Measurements from ENCODE around the gene SMAGP.
"Not testable (repeated sequence)": the region's sequence is repeated elsewhere in the genome, so short reads cannot be mapped to it uniquely, and the experiment has no call there.

SMAGP gene, protein sequence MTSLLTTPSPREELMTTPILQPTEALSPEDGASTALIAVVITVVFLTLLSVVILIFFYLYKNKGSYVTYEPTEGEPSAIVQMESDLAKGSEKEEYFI

DNA sequence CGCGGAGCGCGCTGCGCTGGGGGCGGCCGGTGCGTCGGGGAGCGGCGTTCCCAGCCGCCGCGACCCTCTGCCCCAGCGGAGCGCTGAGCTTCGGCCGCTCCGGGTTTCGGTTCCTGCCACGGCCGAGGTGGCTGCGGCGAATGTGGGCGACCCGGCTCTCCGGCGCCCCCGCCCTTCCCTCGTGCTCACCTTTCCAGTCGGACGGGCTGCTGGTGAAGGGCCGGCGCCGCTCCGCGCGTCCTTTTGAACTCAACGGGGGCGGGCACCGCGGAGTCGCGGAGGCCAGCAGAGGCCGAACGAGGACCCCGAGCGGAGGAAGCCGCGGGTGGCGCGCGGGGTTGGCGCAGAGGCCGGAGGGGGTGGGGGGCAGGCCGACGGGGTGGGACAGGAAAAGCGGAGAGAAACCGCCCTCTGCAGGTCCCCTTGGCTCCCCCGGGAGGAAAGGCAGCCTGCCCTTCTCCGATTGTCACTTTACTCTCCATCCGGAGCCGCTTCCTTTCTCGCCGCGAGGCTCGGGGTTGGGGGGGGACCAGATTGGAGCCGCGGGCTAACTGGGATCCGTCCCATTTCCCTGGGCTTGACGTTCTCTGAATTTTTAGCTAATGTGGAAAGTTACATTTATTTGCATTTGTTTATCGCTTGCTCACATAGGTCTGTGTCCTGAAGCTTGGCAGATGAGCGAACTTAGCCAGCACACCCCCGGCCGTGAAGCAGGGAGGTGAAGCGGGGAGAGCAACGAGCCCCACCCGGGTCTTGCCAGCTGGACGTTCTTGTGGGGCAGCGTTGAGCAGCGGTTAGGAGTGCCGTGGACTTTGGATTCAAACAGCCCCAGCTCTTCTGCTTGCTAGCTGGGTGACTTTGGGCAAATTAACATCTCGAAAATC is at the start of gene SMAGP:
SMAGP (minus strand) TSS at position 349 of the 884 bp plus-strand sequence. CDS start 1,137 bp downstream, outside the sequence.
- TF ChIP-seq, protein P1, sequence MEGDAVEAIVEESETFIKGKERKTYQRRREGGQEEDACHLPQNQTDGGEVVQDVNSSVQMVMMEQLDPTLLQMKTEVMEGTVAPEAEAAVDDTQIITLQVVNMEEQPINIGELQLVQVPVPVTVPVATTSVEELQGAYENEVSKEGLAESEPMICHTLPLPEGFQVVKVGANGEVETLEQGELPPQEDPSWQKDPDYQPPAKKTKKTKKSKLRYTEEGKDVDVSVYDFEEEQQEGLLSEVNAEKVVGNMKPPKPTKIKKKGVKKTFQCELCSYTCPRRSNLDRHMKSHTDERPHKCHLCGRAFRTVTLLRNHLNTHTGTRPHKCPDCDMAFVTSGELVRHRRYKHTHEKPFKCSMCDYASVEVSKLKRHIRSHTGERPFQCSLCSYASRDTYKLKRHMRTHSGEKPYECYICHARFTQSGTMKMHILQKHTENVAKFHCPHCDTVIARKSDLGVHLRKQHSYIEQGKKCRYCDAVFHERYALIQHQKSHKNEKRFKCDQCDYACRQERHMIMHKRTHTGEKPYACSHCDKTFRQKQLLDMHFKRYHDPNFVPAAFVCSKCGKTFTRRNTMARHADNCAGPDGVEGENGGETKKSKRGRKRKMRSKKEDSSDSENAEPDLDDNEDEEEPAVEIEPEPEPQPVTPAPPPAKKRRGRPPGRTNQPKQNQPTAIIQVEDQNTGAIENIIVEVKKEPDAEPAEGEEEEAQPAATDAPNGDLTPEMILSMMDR (IDR thresholded peaks at IDR 0.05; ENCODE audit: control extremely low read depth, extremely low read depth, low read depth, missing control alignments): peak; percentile 8
- POLR2A ChIA-PET: interaction anchor here (0.7 to 1.4 kb wide), 2 partner anchors 30 to 290 kb away, joined by 3 read pairs; no protein-coding TSS in a partner anchor
- DNase-seq (ENCODE audit: extremely low spot score): peak; percentile 84
- CTCF ChIA-PET: interaction anchor here (0.8 to 2.7 kb wide), 12 partner anchors 10 to 99 kb away, joined by 3 to 56 read pairs (median 4); partner anchors contain the start of gene POU6F1

DNA sequence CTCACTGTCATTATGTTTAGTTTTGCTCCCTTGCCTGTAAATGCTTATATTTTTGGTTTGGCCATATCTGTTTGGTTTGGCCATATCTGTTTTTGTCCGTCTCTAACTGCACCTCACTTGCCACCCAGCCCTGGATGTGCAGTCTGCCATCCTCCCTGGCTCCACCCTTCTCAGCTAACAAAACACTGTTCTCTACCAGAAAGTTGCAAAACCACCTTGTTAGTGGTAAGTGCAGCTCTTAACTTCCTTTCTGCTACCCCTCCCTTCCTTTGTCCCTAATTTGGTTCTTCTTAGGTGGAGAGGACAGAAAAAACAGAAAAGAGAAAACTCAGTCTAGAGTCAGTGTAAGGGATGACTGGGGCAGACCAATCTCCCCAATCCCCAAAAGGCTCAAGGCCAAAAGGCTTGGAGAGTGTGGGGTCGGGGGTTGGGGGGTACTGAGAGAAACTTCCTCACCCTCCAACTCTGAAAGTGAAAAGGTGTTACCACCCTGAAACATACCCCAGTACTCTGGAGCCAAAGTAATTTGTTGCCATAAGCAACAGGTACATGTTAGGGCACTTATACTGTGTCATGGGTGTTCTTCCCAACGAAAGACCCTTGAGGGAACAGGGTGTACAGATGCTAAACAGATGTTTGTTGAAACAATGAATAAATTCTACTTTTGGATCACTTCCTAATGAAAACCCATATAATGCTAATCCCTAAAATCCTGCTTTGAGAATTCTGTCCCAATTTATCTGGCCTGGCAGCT is 48.8 kb upstream of the SMAGP start:
- POLR2A ChIA-PET: no interaction called here
- TF ChIP-seq, protein P1 (IDR thresholded peaks at IDR 0.05; ENCODE audit: control extremely low read depth, extremely low read depth, low read depth, missing control alignments): no peak
- DNase-seq (ENCODE audit: extremely low spot score): peak; percentile 40
- CTCF ChIA-PET: interaction anchor here (1.4 to 8.4 kb wide), 4 partner anchors 10 to 66 kb away, joined by 3 to 54 read pairs (median 6); no protein-coding TSS in a partner anchor

DNA sequence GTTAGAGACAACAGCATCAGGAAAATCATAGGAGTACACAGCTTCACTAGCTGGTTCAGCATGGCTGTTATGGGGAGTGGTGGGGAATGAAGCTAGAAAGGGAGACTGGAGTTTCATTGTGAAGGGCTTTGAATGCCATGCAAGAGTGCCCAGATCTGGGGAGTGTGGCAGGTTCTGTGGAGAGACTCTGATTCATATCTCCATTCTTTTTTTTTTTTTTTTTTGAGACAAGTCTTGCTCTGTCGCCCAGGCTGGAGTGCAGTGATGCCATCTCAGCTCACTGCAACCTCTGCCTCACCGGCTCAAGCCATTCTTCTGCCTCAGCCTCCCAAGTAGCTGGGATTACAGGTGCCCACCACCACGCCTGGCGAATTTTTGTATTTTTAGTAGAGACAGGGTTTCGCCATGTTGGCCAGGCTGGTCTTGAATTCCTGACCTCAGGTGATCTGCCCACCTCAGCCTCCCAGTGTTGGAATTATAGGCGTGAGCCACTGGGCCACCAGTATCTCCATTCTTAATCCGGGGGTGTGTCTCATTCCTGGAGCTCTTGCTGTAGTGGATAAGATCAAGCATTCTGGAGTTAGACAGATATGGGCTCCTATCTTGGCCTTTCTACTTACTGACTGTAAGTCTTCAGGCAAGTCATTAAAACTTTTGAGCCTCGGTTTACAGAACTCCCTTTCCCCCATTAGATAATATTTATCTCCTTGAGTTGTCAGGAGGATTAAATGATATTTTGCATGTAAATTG is 48.0 kb upstream of the SMAGP start:
- POLR2A ChIA-PET; DNase-seq (ENCODE audit: extremely low spot score): not testable (repeated sequence)
- CTCF ChIA-PET: interaction anchor here (1.5 to 8.4 kb wide), 3 partner anchors 9 to 65 kb away, joined by 5 to 54 read pairs (median 8); no protein-coding TSS in a partner anchor

DNA sequence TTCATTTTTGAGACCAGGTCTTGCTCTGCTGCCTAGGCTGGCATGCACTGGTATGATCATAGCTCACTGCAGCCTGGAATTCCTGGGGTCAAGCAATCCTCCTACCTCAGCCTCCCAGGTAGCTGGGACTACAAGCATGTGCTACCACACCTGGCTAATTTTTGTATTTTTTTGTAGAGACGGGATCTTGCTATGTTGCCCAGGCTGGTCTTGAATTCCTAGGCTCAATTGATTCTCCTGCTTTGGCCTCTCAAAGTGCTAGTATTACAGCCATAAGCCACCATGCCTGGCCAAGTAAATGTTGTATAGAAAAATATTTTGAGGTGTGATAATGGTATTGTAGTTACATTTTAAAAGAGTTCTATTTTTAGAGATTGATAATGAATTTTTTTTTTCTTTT is 41.2 kb upstream of the SMAGP start:
- ChIA-PET CTCF (interaction anchor here (0.7 to 1.4 kb wide), 4 partner anchors 9 to 67 kb away, joined by 3 to 6 read pairs (median 3); no protein-coding TSS in a partner anchor), POLR2A (no interaction called here)
- no peak for DNase-seq (ENCODE audit: extremely low spot score)
- TF ChIP-seq, protein P1 (IDR thresholded peaks at IDR 0.05; ENCODE audit: control extremely low read depth, extremely low read depth, low read depth, missing control alignments): no peak

DNA sequence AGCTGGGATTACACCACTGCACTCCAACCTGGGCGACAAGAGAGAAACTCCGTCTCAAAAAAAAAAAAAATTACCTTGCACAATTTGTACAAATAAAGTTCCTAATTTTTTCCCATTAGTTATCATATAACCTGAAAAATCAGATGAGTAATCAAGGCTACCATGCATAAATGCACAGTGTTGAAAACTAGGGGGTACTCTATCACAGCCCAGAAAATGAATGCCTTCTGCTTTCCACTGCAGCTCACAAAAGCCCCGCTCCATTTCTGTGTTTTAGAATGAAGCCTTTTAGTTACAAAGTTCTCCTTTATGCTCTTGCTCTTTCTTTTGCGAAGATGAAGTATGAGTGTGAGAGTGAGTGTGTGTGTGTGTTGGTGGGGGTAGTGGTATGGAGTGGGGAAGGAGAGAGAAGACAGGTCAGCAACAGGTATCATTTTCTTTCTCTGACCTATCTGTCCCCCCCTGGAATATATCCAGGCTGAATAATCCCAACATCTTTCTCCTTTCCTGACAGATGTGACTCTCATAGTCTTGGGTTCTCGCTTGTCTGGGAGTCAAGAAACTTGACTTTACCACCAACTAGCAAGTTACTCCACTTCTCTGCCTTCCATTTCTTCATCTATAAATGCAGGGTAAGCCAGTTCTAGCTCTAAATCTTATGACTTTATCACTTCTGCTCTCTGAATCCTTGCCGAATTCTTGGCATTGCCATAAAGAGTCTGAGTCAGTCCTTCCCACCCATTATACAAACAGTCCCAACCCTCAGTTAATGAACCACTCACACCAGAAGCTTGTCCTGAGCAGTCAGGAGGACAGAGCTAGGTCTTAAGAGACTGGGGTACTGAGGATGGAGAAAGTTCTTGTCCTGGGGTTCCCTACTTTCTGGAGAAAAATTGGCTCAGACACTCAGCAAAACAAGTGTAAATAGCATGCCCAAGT is 37.7 kb upstream of the SMAGP start:
- POLR2A ChIA-PET: no interaction called here
- TF ChIP-seq, protein P1 (IDR thresholded peaks at IDR 0.05; ENCODE audit: control extremely low read depth, extremely low read depth, low read depth, missing control alignments): no peak
- CTCF ChIA-PET: interaction anchor here (1.4 to 2.0 kb wide), 2 partner anchors 11 to 33 kb away, joined by 4 to 8 read pairs; no protein-coding TSS in a partner anchor
- DNase-seq (ENCODE audit: extremely low spot score): no peak

DNA sequence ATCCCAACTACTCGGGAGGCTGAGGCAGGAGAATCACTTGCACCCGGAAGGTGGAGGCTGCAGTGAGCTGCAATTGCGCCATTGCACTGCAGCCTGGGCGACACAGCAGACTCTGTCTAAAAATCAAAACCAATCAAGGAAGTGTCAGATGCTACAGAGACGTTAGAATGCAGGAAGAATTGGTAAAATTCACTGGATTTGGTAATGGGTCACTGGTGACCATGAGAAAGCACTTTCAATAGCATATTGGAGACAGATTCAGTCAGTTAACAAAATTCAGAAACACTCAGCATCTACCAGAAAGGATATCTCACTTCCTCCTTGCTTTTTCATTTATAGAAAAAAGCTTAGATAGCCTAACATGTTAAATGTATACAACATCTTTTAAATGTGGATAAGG is 36.3 kb upstream of the SMAGP start:
- TF ChIP-seq, protein P1 (IDR thresholded peaks at IDR 0.05; ENCODE audit: control extremely low read depth, extremely low read depth, low read depth, missing control alignments): no peak
- DNase-seq (ENCODE audit: extremely low spot score): no peak
- POLR2A ChIA-PET: no interaction called here
- CTCF ChIA-PET: interaction anchor here (2.4 kb wide), 1 partner anchor 34 kb away, joined by 7 read pairs; no protein-coding TSS in a partner anchor

DNA sequence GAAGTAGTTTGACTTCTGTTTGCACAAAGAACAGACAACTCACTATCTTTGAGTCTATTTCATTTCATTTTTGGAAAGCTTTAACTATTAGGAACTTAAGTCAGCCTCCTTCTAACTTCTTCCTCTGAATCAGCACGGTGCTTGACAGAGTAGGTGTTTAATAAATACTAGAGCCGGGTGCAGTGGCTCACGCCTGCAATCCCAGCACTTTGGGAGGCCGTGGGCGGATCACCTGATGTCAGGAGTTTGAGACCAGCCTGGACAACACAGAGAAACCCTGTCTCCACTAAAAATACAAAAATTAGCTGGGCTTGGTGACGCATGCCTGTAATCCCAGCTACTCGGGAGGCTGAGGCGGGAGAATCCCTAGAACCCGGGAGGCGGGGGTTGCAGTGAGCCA is 30.6 kb upstream of the SMAGP start:
- POLR2A ChIA-PET; DNase-seq (ENCODE audit: extremely low spot score): not testable (repeated sequence)
- CTCF ChIA-PET: interaction anchor here (1.0 kb wide), 3 partner anchors 8 to 49 kb away, joined by 3 to 4 read pairs (median 4); no protein-coding TSS in a partner anchor
